ENCODE results near the gene TCP11. TPM values are rescaled to one million over a fixed set of nuclear protein-coding genes. Genes with fewer than 3 reads are reported as not detected.

Gene TCP11
- total RNA-seq, 1 donor from 2014 or later, result 0.13 TPM

- no peak for DNase-seq (ENCODE audit: low read depth, low spot score)
These were observed 59.7 kb downstream of the TCP11 start for GRCh38 chr6:35081426-35081851.

DNA sequence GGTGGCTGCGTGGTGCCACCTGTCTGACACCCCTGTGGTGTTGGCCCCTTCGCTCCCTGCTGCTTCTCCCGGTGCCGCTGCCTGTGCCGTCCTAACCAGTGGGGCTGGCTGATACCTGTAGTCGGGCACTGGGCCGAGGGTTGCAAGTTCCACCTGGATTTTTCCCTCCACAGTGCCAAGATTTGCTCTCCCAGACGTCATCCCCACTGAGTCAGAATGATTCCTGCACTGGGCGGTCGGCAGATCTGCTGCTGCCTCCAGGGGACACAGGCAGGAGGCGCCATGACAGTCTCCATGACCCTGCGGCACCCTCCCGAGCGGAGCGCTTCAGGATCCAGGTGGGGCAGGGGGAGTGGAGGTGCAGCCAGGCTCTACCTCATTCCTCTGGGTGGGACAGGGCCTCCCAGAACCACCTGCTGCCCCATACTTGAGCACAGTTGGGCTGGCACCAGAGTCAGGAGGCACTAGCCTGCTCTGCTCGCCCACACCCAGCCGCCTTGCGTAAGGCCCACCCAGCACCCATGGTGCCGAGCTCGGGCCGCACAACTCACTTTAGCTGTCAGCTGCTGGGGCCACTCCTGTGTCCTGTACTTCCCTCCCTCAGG, 60.2 kb downstream of the TCP11 start:
- no peak for DNase-seq (ENCODE audit: low read depth, low spot score)

DNA sequence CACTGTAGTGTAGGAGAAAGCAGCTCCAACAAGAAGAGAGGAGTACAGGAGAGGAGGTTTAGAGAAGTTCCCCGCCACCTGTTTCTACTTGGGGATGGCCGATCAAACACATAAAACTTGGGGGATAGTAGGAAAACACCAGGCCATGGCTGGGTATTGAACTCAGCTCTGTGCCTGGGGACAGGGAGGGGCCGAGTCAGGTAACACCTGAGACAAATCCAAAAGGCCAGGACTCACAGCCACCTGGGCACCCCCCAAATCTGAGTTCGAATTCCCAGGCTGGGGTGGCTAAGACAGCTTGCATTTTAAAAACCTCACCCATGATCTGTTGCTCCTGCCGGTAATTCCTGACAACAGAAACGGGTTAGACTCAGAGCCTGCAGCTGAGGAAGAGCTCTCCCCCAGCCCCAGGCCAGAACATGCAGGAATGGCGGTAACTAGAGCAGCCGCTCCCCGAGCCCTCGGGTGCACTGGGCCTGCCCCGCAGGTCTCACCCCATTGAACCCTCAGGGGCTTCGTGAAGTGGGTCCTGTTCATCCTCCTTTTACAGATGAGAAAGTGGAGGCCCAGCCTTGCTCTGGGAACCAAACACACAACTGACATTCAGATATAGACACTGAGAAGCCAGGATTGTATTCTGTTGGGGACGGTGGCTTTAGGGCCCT, 61.0 kb downstream of the TCP11 start:
- no peak for DNase-seq (ENCODE audit: low read depth, low spot score)

- DNase-seq (ENCODE audit: low read depth, low spot score), result no peak
These were observed 61.7 kb downstream of the TCP11 start for GRCh38 chr6:35079311-35080000.

- DNase-seq (ENCODE audit: low read depth, low spot score), result no peak
These were observed 62.2 kb downstream of the TCP11 start for GRCh38 chr6:35078896-35079295.

DNA sequence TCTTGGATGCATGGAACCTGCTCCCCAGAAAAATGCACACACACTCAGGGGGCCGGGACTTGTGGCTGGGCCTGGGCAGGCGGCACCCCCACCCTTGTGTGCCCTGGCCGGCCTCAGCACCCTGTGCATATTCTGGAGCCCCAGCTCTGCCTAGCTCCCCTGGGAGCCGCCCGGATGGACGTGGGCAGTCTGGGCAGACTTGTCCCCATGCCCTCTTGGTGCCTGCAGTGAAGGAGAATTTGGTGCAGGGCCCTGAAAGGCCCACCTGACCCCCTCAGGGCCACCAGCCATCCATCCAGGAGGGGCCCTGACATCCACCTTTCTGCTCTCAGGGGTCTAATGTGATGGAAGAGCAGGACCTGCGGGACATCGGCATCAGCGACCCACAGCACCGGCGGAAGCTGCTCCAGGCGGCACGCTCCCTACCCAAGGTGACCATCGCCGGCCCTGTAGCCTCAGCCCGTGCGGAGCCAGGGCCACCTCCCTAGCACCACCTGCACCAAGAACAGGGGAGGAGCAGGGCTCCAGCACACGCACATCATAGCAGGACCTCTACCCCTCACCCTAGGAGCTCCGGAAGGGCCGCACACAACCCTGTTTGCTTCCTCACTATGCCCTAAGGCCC, 62.8 kb downstream of the TCP11 start:
- no peak for DNase-seq (ENCODE audit: low read depth, low spot score)

- no peak for DNase-seq (ENCODE audit: low read depth, low spot score)
These were observed 63.4 kb downstream of the TCP11 start for GRCh38 chr6:35077713-35078105.

- no peak for DNase-seq (ENCODE audit: low read depth, low spot score)
These were observed 64.0 kb downstream of the TCP11 start for GRCh38 chr6:35076997-35077712.

DNA sequence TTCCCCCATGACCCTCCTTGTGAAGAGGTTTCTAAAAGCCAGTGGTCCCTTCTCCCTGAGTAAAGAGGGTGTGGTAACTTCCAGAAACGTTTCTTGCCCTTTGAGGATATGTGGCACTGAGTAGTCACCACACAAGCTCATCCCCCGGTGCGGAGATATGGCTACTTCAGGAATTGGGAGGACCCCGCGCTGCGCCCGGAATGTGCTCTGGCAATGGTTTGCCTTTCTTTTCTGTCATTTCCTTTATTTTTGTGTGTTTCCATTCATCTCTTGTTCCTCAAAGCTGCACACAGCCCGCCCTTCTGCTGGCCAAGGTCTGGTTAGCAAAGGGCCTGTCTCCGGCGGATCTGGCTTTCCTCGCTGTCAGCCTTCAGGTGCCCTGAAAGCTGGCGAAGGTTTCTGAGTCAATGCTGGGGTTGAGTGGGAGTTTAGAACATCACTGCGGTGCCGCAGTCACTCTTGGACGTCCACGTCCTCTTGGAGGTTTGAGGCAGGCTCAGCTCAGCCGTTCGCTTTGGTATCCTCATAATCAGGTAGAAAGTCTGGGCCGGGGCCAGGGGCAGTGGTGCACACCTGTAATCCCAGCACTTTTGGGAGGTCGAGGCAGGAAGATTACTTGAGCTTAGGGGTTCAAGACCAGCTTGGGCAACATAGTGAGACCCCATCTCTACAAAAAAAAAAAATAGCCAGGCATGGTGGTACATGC, 67.2 kb downstream of the TCP11 start:
- no peak for DNase-seq (ENCODE audit: low read depth, low spot score)

DNA sequence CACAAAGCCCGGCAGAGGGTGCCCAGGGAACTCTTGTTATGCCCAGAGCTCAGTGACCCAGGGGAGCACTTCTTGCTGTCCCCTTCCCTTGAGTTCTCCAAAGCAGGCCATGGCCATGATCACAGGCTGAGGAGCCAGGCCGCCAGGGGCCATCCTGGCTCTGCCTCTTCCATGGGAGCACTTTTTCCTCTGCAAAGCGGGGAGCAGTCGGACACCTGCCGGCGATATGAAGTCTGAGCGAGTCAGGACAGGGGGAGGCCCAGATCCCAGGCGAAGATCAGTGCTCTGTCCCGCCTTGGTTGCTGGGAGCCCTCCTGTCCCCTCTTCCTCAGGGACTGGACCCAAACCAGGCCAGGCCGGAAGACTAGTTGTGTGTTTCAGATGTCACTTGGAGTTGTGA, 67.9 kb downstream of the TCP11 start:
- DNase-seq (ENCODE audit: low read depth, low spot score), result no peak

GRCh38 chr6:35072698-35073055, 68.5 kb downstream of the TCP11 start:
- DNase-seq (ENCODE audit: low read depth, low spot score), result no peak

GRCh38 chr6:35072051-35072697, 69.0 kb downstream of the TCP11 start:
- DNase-seq (ENCODE audit: low read depth, low spot score), result no peak

GRCh38 chr6:35071347-35071994, 69.7 kb downstream of the TCP11 start:
- DNase-seq (ENCODE audit: low read depth, low spot score), result no peak

DNA sequence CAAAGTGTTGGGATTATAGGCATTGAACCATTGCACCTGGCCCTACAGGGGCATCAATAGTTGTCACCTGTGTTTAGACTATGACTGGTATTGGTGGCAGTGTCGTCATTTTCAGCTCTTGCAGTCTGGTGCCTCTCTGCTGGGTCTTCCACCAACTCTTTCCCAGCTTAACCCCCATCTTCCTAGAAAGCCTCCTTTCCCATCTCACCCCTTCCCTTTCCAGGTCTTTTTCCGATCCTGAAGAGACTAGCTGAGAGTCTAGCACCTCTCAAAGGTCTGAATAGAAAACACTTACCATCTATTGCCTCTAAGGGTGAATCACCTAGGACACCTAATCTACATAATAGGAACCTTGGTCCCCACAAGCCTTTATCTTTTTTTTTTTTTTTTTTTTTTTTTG, 71.0 kb downstream of the TCP11 start:
- DNase-seq (ENCODE audit: low read depth, low spot score), result no peak

- no peak for DNase-seq (ENCODE audit: low read depth, low spot score)
These were observed 71.9 kb downstream of the TCP11 start for GRCh38 chr6:35069262-35069661.

- no peak for DNase-seq (ENCODE audit: low read depth, low spot score)
These were observed 72.5 kb downstream of the TCP11 start for GRCh38 chr6:35068644-35069043.

- no peak for DNase-seq (ENCODE audit: low read depth, low spot score)
These were observed 72.9 kb downstream of the TCP11 start for GRCh38 chr6:35068206-35068605.

All from pulmonary artery endothelial cell (primary cell).